ENCODE results near the gene IQSEC3. TPM values are rescaled to one million over a fixed set of nuclear protein-coding genes. Genes with fewer than 3 reads are reported as not detected.

IQSEC3 gene
- total RNA-seq, 3 donors from 2014 or later (not counting 1 experiment from before 2014, with no cell fraction given) = 4.4 to 7.1 (median 5.3) TPM

DNA sequence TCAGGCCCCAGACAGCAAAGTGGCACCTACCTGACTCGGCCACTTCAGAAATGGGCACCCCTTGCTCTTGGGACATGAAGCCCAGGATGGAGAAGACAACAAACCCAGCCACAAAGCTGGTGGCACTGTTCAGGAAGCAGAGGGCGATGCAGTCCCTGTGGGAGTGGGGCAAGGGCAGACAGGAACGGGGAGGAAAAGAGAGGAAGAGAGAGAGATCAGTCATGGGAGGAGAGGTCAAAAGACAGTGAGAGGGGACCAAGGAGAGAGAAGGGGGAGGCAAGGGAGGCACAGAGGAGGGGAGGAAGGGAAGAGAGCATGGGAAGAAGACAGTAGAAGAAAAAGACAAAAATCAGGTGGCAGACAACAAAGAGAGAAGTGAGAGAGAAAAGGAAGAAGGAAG is 130.8 kb downstream of the IQSEC3 start:
- WGBS (ENCODE audit: insufficient coverage) = 91% methylated on average over 3 of the region's 3 CpGs

DNA sequence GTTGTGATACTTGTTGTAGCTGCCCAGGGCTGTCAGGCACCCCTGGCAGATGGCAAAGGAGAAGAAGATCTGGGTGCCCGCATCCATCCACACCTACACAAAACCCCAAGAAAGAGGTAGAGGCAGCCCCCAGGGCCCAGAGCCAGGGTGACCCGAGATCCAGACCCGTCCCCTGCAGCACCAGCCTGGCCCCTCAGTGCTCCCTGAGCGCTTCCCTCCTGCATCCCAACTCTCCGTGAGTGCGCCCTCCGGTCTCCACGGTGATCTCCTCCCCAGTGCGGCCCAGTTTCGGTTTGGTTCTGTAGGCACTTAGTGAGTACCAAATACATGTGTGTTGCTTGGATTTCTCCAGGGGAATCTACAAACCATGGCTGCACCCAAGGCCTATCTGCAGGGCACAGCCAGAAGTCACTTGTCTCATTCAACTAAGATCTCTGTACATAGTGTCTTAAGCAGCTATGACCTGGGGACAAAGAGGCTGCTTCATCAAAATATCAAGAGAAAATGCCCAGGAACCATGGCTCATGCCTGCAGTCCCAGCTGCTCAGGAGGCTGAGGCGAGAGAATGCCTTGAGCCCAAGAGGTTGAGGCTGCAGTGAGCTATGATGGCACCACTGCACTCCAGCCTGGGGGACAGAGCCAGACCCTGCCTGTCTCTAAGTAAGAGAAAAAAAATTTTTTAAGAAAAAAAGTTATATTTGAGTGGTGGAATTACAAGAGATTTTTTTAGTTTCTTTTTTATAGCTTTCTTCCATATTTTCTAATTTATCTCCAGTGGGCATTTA is 131.5 kb downstream of the IQSEC3 start:
- Mint-ChIP-seq H3K36me3 (no peaks in the 10 kb centered on the region), H3K9me3 (peaks cover 0 to 2% of the 10 kb centered on the region in 2 donors), H3K4me1 (peaks cover 0 to 10% of the 10 kb centered on the region in 2 donors), H3K27ac (no peak overlapping the region), H3K4me3 (no peak overlapping the region), H3K27me3 (ENCODE audit: low read depth in 2 of 2) (peaks cover 28 to 40% of the 10 kb centered on the region in 2 donors)
- 94% methylated on average over 10 of the region's 11 CpGs for WGBS (ENCODE audit: insufficient coverage)
- no peaks in the 10 kb centered on the region for H3K4me1 ChIP-seq (ENCODE audit: control insufficient read depth, insufficient read depth, low read length)
- H3K4me3 ChIP-seq (ENCODE audit: low read length) = no peak overlapping the region
- peaks cover 3% of the 10 kb centered on the region for H3K27me3 ChIP-seq (ENCODE audit: control insufficient read depth, insufficient read depth, low read length)
- TF ChIP-seq, protein P1, sequence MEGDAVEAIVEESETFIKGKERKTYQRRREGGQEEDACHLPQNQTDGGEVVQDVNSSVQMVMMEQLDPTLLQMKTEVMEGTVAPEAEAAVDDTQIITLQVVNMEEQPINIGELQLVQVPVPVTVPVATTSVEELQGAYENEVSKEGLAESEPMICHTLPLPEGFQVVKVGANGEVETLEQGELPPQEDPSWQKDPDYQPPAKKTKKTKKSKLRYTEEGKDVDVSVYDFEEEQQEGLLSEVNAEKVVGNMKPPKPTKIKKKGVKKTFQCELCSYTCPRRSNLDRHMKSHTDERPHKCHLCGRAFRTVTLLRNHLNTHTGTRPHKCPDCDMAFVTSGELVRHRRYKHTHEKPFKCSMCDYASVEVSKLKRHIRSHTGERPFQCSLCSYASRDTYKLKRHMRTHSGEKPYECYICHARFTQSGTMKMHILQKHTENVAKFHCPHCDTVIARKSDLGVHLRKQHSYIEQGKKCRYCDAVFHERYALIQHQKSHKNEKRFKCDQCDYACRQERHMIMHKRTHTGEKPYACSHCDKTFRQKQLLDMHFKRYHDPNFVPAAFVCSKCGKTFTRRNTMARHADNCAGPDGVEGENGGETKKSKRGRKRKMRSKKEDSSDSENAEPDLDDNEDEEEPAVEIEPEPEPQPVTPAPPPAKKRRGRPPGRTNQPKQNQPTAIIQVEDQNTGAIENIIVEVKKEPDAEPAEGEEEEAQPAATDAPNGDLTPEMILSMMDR (IDR thresholded peaks at IDR 0.05) = no peak
- H3K36me3 ChIP-seq (ENCODE audit: control insufficient read depth, insufficient read depth, low read length) = no peaks in the 10 kb centered on the region
- no peak overlapping the region for H3K27ac ChIP-seq (ENCODE audit: low read length)
- no peak for ATAC-seq
- intact Hi-C loops (cut with micrococcal nuclease) = no loop called here
- H3K9me3 ChIP-seq (ENCODE audit: control insufficient read depth, insufficient read depth, low read length) = no peaks in the 10 kb centered on the region
- no peak for DNase-seq

More for the DNA sequence above, 130.8 kb downstream of the IQSEC3 start:
- Mint-ChIP-seq H3K4me3 (no peak overlapping the region), H3K9me3 (peaks cover 0 to 2% of the 10 kb centered on the region in 2 donors), H3K27ac (no peak overlapping the region), H3K4me1 (peaks cover 0 to 6% of the 10 kb centered on the region in 2 donors), H3K27me3 (ENCODE audit: low read depth in 2 of 2) (peaks cover 29 to 42% of the 10 kb centered on the region in 2 donors), H3K36me3 (no peaks in the 10 kb centered on the region)
- intact Hi-C loops (cut with micrococcal nuclease) = no loop called here
- Histone ChIP-seq H3K27ac (ENCODE audit: low read length) (no peak overlapping the region), H3K9me3 (ENCODE audit: control insufficient read depth, insufficient read depth, low read length) (no peaks in the 10 kb centered on the region), H3K4me3 (ENCODE audit: low read length) (no peak overlapping the region), H3K27me3 (ENCODE audit: control insufficient read depth, insufficient read depth, low read length) (peaks cover 3% of the 10 kb centered on the region), H3K4me1 (ENCODE audit: control insufficient read depth, insufficient read depth, low read length) (no peaks in the 10 kb centered on the region), H3K36me3 (ENCODE audit: control insufficient read depth, insufficient read depth, low read length) (no peaks in the 10 kb centered on the region)
- DNase-seq (no peak), ATAC-seq (no peak)
- TF ChIP-seq, protein P1 (IDR thresholded peaks at IDR 0.05) = no peak

DNA sequence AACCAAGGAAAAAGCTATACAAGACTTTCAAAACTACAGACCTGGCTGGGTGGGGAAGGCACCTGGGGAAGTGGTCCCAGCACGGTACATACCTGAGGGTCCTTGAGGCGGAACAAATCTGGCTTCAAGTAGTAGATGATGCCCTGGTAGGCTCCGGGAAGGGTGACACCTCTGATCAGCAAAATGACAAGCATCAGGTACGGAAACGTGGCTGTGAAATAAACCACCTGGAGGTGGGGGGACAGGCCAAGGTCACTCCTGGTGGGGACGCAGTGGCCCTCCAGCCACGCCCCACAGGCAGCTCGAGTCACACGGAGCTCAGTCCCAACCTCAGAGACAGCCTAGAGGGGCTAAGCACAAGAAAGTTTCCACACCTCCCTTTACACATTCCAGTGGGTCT is 132.1 kb downstream of the IQSEC3 start:
- Mint-ChIP-seq H3K36me3 (no peaks in the 10 kb centered on the region), H3K9me3 (peaks cover 0 to 2% of the 10 kb centered on the region in 2 donors), H3K27me3 (ENCODE audit: low read depth in 2 of 2) (peaks cover 28 to 36% of the 10 kb centered on the region in 2 donors), H3K4me3 (no peak overlapping the region), H3K4me1 (peaks cover 0 to 10% of the 10 kb centered on the region in 2 donors), H3K27ac (no peak overlapping the region)
- ATAC-seq (no peak), DNase-seq (no peak)
- Histone ChIP-seq H3K27ac (ENCODE audit: low read length) (no peak overlapping the region), H3K4me1 (ENCODE audit: control insufficient read depth, insufficient read depth, low read length) (no peaks in the 10 kb centered on the region), H3K27me3 (ENCODE audit: control insufficient read depth, insufficient read depth, low read length) (peaks cover 3% of the 10 kb centered on the region), H3K9me3 (ENCODE audit: control insufficient read depth, insufficient read depth, low read length) (no peaks in the 10 kb centered on the region), H3K4me3 (ENCODE audit: low read length) (no peak overlapping the region), H3K36me3 (ENCODE audit: control insufficient read depth, insufficient read depth, low read length) (no peaks in the 10 kb centered on the region)
- intact Hi-C loops (cut with micrococcal nuclease) = no loop called here
- 65% methylated on average over 9 of the region's 9 CpGs for WGBS (ENCODE audit: insufficient coverage)
- TF ChIP-seq, protein P1 (IDR thresholded peaks at IDR 0.05) = no peak

Measured in natural killer cell (primary cell).